GM12878 (cell line): Measurements from ENCODE around the gene SETD6. TPM values are rescaled to one million over a fixed set of nuclear protein-coding genes. Genes with fewer than 3 reads are reported as not detected.
A peak's percentile ranks its signal among the peaks of the same experiment; 100 is the strongest.

Experiments used
- ATF7 ChIP-seq: fragments of 450-650 bp; IDR thresholded peaks from 2 replicates; pipeline ENCODE4 v1.6.1; 2016; ENCODE audit warnings: low read depth, mild to moderate bottlenecking
- BCLAF1 ChIP-seq: fragments of 450-650 bp; IDR thresholded peaks from 2 replicates; pipeline ENCODE4 v1.6.1; 2017; ENCODE audit warnings: antibody characterized with exemption, mild to moderate bottlenecking, moderate library complexity
- BHLHE40 ChIP-seq, 2 experiments: fragments of 450-650 bp in 1 of 2; IDR thresholded peaks; 2 replicates each; pipeline ENCODE4 v1.6.1; 2011 to 2017; ENCODE audit warnings: low read depth in 2 of 2, borderline replicate concordance in 1 of 2, improper control_type of control experiment in 1 of 2, low read length in 1 of 2, mild to moderate bottlenecking in 1 of 2
- BRCA1 ChIP-seq: IDR thresholded peaks from 2 replicates; pipeline ENCODE4 v1.6.1; 2011; ENCODE audit warnings: low read depth, low read length, improper control_type of control experiment
- CUX1 ChIP-seq: IDR thresholded peaks from 2 replicates; pipeline ENCODE4 v1.6.1; 2012; ENCODE audit warnings: improper control_type of control experiment, low read depth, low read length; ENCODE audit not compliant: insufficient replicate concordance
- E2F4 ChIP-seq: IDR thresholded peaks from 2 replicates; pipeline ENCODE4 v1.6.1; 2012; ENCODE audit warnings: low read depth, low read length, improper control_type of control experiment
- E2F8 ChIP-seq: fragments of 450-650 bp; IDR thresholded peaks from 2 replicates; pipeline ENCODE4 v1.6.1; 2018; ENCODE audit warnings: mild to moderate bottlenecking, low read depth, moderate library complexity; ENCODE audit not compliant: partially characterized antibody
- FOXK2 ChIP-seq: fragments of 450-650 bp; IDR thresholded peaks from 2 replicates; pipeline ENCODE4 v1.6.1; 2017; ENCODE audit warnings: mild to moderate bottlenecking, moderate library complexity
- KDM1A ChIP-seq: fragments of 200-600 bp; sonication (generic); IDR thresholded peaks from 2 replicates; pipeline ENCODE4 v1.6.1; 2016; ENCODE audit warnings: borderline replicate concordance
- MEF2B ChIP-seq: fragments of 450-650 bp; IDR thresholded peaks from 2 replicates; pipeline ENCODE4 v1.6.1; 2018; ENCODE audit warnings: mild to moderate bottlenecking, moderate library complexity; ENCODE audit not compliant: partially characterized antibody, poor library complexity, severe bottlenecking
- NFIC ChIP-seq: IDR thresholded peaks from 2 replicates; pipeline ENCODE4 v1.6.1; 2012; ENCODE audit warnings: low read depth, mild to moderate bottlenecking, inconsistent platforms, low read length, moderate library complexity
- SMAD5 ChIP-seq: IDR thresholded peaks from 2 replicates; pipeline ENCODE4 v1.6.1; 2016; ENCODE audit warnings: antibody characterized with exemption, low read depth
- STAT3 ChIP-seq: IDR thresholded peaks from 2 replicates; pipeline ENCODE4 v1.6.1; 2011; ENCODE audit warnings: low read depth, low read length, improper control_type of control experiment
- TAF1 ChIP-seq: IDR thresholded peaks from 2 replicates; pipeline ENCODE4 v1.6.1; 2011; ENCODE audit warnings: mild to moderate bottlenecking, low read depth, low read length, borderline replicate concordance
- TBL1XR1 ChIP-seq: IDR thresholded peaks from 2 replicates; pipeline ENCODE4 v1.6.1; 2012; ENCODE audit warnings: low read depth, low read length, improper control_type of control experiment
- ZNF274 ChIP-seq: IDR thresholded peaks from one replicate; pipeline ENCODE4 v1.8.0; 2011; ENCODE audit not compliant: insufficient read length, insufficient read depth
- ZZZ3 ChIP-seq: IDR thresholded peaks from 2 replicates; pipeline ENCODE4 v1.6.1; 2011; ENCODE audit warnings: low read depth; ENCODE audit not compliant: control insufficient read depth, insufficient read length
- polyA plus RNA-seq, 11 experiments: library from polyadenylated mRNA; depleted of rRNA in 4 of 11; unstranded in 6 of 11; stranded (reverse) in 5 of 11; fragments of >200 nt; fragmentation: Nextera tagmentation in 4 of 11; fragmentation: Illumina TruSeq in 1 of 11; extraction: Ambion mirVana in 4 of 11; extraction: Trizol in 1 of 11; gene quantifications; 1 replicate in 1 of 11; 2 replicates in 10 of 11; pipeline versions ENCODE4 v1.2.1 to v1.2.3, GENCODE V29; 2011 to 2016; ENCODE audit warnings: inconsistent platforms in 2 of 11, missing spikeins in 2 of 11, low read depth in 1 of 11
- total RNA-seq, 4 experiments: library from RNA; depleted of rRNA in 3 of 4; stranded (reverse); fragments of >200 nt in 3 of 4; fragmentation: Illumina TruSeq in 1 of 4; extraction: Trizol in 1 of 4; gene quantifications; 2 replicates each; pipeline versions ENCODE4 v1.2.1 to v1.2.3, GENCODE V29; 2013 to 2021

Gene SETD6
- total and polyA plus RNA-seq, 10 of the 15 experiments (the other 5 are each of a cell fraction or from before 2014, with no cell fraction given), result 8.2 to 23.8 (median 16.2) TPM

GRCh38 chr16:58515125-58515870 lies at the start of gene SETD6 (continued):
- peak in 1 of 2 experiments; percentile 42; a peak in 1 of 4 replicates for TF ChIP-seq BHLHE40 (IDR thresholded peaks at IDR 0.05; ENCODE audit: borderline replicate concordance in 1 of 2, low read depth in 2 of 2, low read length in 1 of 2)
- peak; percentile 37; the same call in 1 of the 2 replicates for TF ChIP-seq SMAD5
- TF ChIP-seq KDM1A, result no peak
- peak; percentile 57; the same call in 1 of the 2 replicates for TF ChIP-seq TAF1
- no peak for TF ChIP-seq BCLAF1
- 0 out of 2 replicates have a peak, but pooled peaks have one; percentile 25 for TF ChIP-seq E2F4
- no peak for TF ChIP-seq ATF7
- peak; percentile 49; the same call in 1 of the 2 replicates for TF ChIP-seq FOXK2
- TF ChIP-seq MEF2B, result no peak
- no peak for TF ChIP-seq ZNF274
- TF ChIP-seq STAT3, result no peak
- no peak for TF ChIP-seq ZZZ3
- TF ChIP-seq NFIC, result no peak
- no peak for TF ChIP-seq E2F8
- TF ChIP-seq TBL1XR1, result no peak
- no peak for TF ChIP-seq CUX1
- no peak for TF ChIP-seq BRCA1
